K562 (cell line): Measurements from ENCODE around the gene PSG6. TPM values are rescaled to one million over a fixed set of nuclear protein-coding genes. Genes with fewer than 3 reads are reported as not detected.
"Not testable (repeated sequence)": the region's sequence is repeated elsewhere in the genome, so short reads cannot be mapped to it uniquely, and the experiment has no call there.

Experiments used
- ATAC-seq: fragments of 200-7000 bp; cut with Tn5 transposase; 3 replicates; pipeline ENCODE4 v1.9.1; 2020; ENCODE audit warnings: moderate library complexity
- BruUV-seq: library from RNA; stranded (reverse); fragments of 400-500 nt; replicated peaks from 2 replicates; lab custom pipeline; 2021; lab: Mats Ljungman, UMichigan
- CTCF ChIA-PET: fragments of 300-600 bp; formaldehyde crosslinking; extraction: SDS; loops from one replicate; lab custom pipeline; 2021; ENCODE audit warnings: low intra/inter-chr PET ratio; lab: Yijun Ruan, JAX
- POLR2A ChIA-PET: fragments of 300-600, 350-650 bp; sonication (Branson Sonifier 250); formaldehyde crosslinking; extraction: SDS; loops from one replicate; lab custom pipeline; 2021; ENCODE audit warnings: antibody characterized with exemption, inconsistent platforms; lab: Yijun Ruan, JAX
- DNase-seq, 4 experiments: peaks; one replicate each; pipeline versions ENCODE4 v3.0.0 to v3.0.0-alpha.2; 2011 to 2018; ENCODE audit warnings: low spot score in 3 of 4, mixed read lengths in 3 of 4; ENCODE audit errors: extremely low read depth in 1 of 4
- FAIRE-seq: peaks from 2 replicates; lab custom pipeline; 2011; peaks lifted over from hg19 to GRCh38; lab: Jason Lieb, UNC
- H2AFZ ChIP-seq: 2 replicates; pipeline ENCODE4 v1.6.0; 2011; ENCODE audit warnings: low read depth, low read length, control low read depth, inconsistent platforms
- H3K27ac ChIP-seq: fragments of 200-600 bp; 3 replicates; pipeline ENCODE4 v1.8.0; 2011; ENCODE audit warnings: low read depth, mild to moderate bottlenecking, control low read depth, inconsistent platforms, low read length, moderate library complexity, mixed read lengths; ENCODE audit errors: extremely low read depth
- H3K27me3 ChIP-seq, 2 experiments: fragments of 300-600 bp in 1 of 2; 2 replicates in 1 of 2; 3 replicates in 1 of 2; pipeline versions ENCODE4 v1.6.0 to v1.8.0; 2011; ENCODE audit warnings: inconsistent platforms in 2 of 2, low read length in 2 of 2, mild to moderate bottlenecking in 1 of 2, mixed read lengths in 1 of 2, moderate library complexity in 1 of 2; ENCODE audit not compliant: control insufficient read depth in 2 of 2, insufficient read depth in 2 of 2
- H3K36me3 ChIP-seq: fragments of 300-600 bp; 3 replicates; pipeline ENCODE4 v1.8.0; 2011; ENCODE audit warnings: mild to moderate bottlenecking, low read length, inconsistent platforms; ENCODE audit not compliant: control insufficient read depth, insufficient read depth
- H3K4me1 ChIP-seq, 2 experiments: fragments of 200-600 bp in 1 of 2; replicated peaks in 1 of 2; 2 replicates in 1 of 2; 3 replicates in 1 of 2; pipeline versions ENCODE4 v1.5.1 to v1.8.0; 2011; ENCODE audit warnings: inconsistent platforms in 2 of 2, low read length in 2 of 2, mild to moderate bottlenecking in 1 of 2, mixed read lengths in 1 of 2, moderate library complexity in 1 of 2; ENCODE audit not compliant: control insufficient read depth in 2 of 2, insufficient read depth in 2 of 2
- H3K4me2 ChIP-seq: 2 replicates; pipeline ENCODE4 v1.6.1; 2011; ENCODE audit warnings: low read length, control low read depth, inconsistent platforms, mixed read lengths; ENCODE audit not compliant: insufficient read depth
- H3K4me3 ChIP-seq: fragments of 200-600 bp; sonication (generic), shearing (Covaris generic); 2 replicates; pipeline ENCODE4 v1.5.1; 2016; ENCODE audit warnings: control low read depth, inconsistent platforms
- H3K79me2 ChIP-seq: fragments of 200-600 bp; 3 replicates; pipeline ENCODE4 v1.8.0; 2011; ENCODE audit warnings: low read length, inconsistent platforms; ENCODE audit not compliant: control insufficient read depth, insufficient read depth
- H3K9ac ChIP-seq, 2 experiments: 2 replicates each; pipeline versions ENCODE4 v1.6.0 to v1.6.1; 2011; ENCODE audit warnings: low read depth in 2 of 2, low read length in 2 of 2, control low read depth in 1 of 2, inconsistent platforms in 1 of 2, mild to moderate bottlenecking in 1 of 2, mixed read lengths in 1 of 2; ENCODE audit not compliant: insufficient read depth in 1 of 2
- H3K9me1 ChIP-seq: one replicate; pipeline ENCODE4 v1.6.0; 2011; ENCODE audit warnings: inconsistent platforms, mild to moderate bottlenecking, low read length, moderate library complexity; ENCODE audit not compliant: control insufficient read depth, insufficient read depth
- H3K9me3 ChIP-seq: replicated peaks from 2 replicates; pipeline ENCODE4 v1.5.1; 2011; ENCODE audit warnings: low read depth, low read length, inconsistent platforms; ENCODE audit not compliant: control insufficient read depth, insufficient read depth
- H4K20me1 ChIP-seq: replicated peaks from 2 replicates; pipeline ENCODE4 v1.6.1; 2011; ENCODE audit warnings: low read length, inconsistent platforms, mixed read lengths; ENCODE audit not compliant: control insufficient read depth, insufficient read depth
- WGBS: fragments of 100-300 bp; shearing (Covaris generic); methylation state at CpG from one replicate; pipeline ENCODE4 v1.1.6; 2016; ENCODE audit warnings: low coverage, mixed read lengths; ENCODE audit not compliant: insufficient coverage; ENCODE audit errors: missing lambda C conversion rate; 5-methylcytosine and 5-hydroxymethylcytosine counted together
- in situ Hi-C: fragments of 300-500 bp; cut with MboI; formaldehyde crosslinking; loops from 4 replicates; pipeline ENCODE4 v1.15.0; 2018; ENCODE audit warnings: inconsistent platforms, mixed read lengths
- intact Hi-C: fragments of 100-400 bp; cut with micrococcal nuclease; formaldehyde crosslinking; loops from 2 replicates; pipeline ENCODE4 v1.14.2; 2022
- polyA plus RNA-seq, 8 experiments: library from polyadenylated mRNA; depleted of rRNA in 4 of 8; stranded (reverse) in 5 of 8; unstranded in 3 of 8; fragments of >200 nt; fragmentation: Nextera tagmentation in 2 of 8; fragmentation: Illumina TruSeq in 1 of 8; extraction: Ambion mirVana in 2 of 8; extraction: Trizol in 1 of 8; gene quantifications; 2 replicates each; pipeline versions ENCODE4 v1.2.1 to v1.2.3, GENCODE V29; 2011 to 2014; ENCODE audit warnings: inconsistent platforms in 1 of 8, missing spikeins in 1 of 8
- total RNA-seq, 7 experiments: library from RNA; depleted of rRNA in 6 of 7; stranded (reverse); fragments of >200 nt in 6 of 7; fragmentation: Illumina TruSeq in 2 of 7; extraction: Trizol in 2 of 7; gene quantifications; 2 replicates each; pipeline versions ENCODE4 v1.2.1 to v1.2.3, GENCODE V29; 2011 to 2021; ENCODE audit warnings: low replicate concordance in 1 of 7

Gene PSG6
- total and polyA plus RNA-seq, 9 of the 15 experiments (the other 6 are each of a cell fraction or from before 2014, with no cell fraction given): not detected

GRCh38 chr19:42906162-42906561 is 11.5 kb downstream of the PSG6 start:
- FAIRE-seq, POLR2A ChIA-PET, H3K36me3 ChIP-seq, DNase-seq, H4K20me1 ChIP-seq, CTCF ChIA-PET, H3K4me2 ChIP-seq, H3K9me1 ChIP-seq, H3K27me3 ChIP-seq, H3K4me3 ChIP-seq, H3K27ac ChIP-seq, ATAC-seq, intact Hi-C loops, in situ Hi-C loops, H3K9me3 ChIP-seq, H3K79me2 ChIP-seq, H3K4me1 ChIP-seq, H2AFZ ChIP-seq, BruUV-seq, H3K9ac ChIP-seq: not testable (repeated sequence)
- WGBS: 0% methylated on average over 4 of the region's 5 CpGs

GRCh38 chr19:42900561-42900960 is 17.1 kb downstream of the PSG6 start:
- H3K9me1 ChIP-seq, DNase-seq, H4K20me1 ChIP-seq, in situ Hi-C loops, H3K27me3 ChIP-seq, intact Hi-C loops, H3K9me3 ChIP-seq, H2AFZ ChIP-seq, H3K36me3 ChIP-seq, CTCF ChIA-PET, H3K79me2 ChIP-seq, H3K4me2 ChIP-seq, BruUV-seq, H3K4me1 ChIP-seq, POLR2A ChIA-PET, H3K4me3 ChIP-seq, ATAC-seq, H3K9ac ChIP-seq, H3K27ac ChIP-seq, FAIRE-seq: not testable (repeated sequence)
- WGBS: 5% methylated on average over 4 of the region's 4 CpGs

- in situ Hi-C loops, H3K9me1 ChIP-seq, H3K27me3 ChIP-seq, H3K4me2 ChIP-seq, BruUV-seq, FAIRE-seq, H3K4me3 ChIP-seq, H3K36me3 ChIP-seq, H2AFZ ChIP-seq, H3K79me2 ChIP-seq, H3K27ac ChIP-seq, H3K4me1 ChIP-seq, CTCF ChIA-PET, DNase-seq, ATAC-seq, H3K9ac ChIP-seq, H3K9me3 ChIP-seq, POLR2A ChIA-PET, intact Hi-C loops, H4K20me1 ChIP-seq: not testable (repeated sequence)
- 0% methylated on average over 10 of the region's 12 CpGs for WGBS
Observed at GRCh38 chr19:42899674-42900073, 18.0 kb downstream of the PSG6 start.

- H3K9me3 ChIP-seq, H3K4me1 ChIP-seq, CTCF ChIA-PET, H2AFZ ChIP-seq, H3K4me3 ChIP-seq, DNase-seq, H3K27ac ChIP-seq, in situ Hi-C loops, H3K79me2 ChIP-seq, POLR2A ChIA-PET, H3K27me3 ChIP-seq, FAIRE-seq, H3K9ac ChIP-seq, BruUV-seq, H3K4me2 ChIP-seq, H3K9me1 ChIP-seq, intact Hi-C loops, ATAC-seq, H3K36me3 ChIP-seq, H4K20me1 ChIP-seq: not testable (repeated sequence)
- 0% methylated on average over 1 of the region's 1 CpG for WGBS
Observed at GRCh38 chr19:42899110-42899509, 18.6 kb downstream of the PSG6 start.
